Cortex of kidney (tissue), 1 donor: Measurements from ENCODE around the gene GPR108.

Source experiments
- DNase-seq: peaks from one replicate; lab custom pipeline; 2025; lab: John Stamatoyannopoulos, UW

Gene GPR108

DNA sequence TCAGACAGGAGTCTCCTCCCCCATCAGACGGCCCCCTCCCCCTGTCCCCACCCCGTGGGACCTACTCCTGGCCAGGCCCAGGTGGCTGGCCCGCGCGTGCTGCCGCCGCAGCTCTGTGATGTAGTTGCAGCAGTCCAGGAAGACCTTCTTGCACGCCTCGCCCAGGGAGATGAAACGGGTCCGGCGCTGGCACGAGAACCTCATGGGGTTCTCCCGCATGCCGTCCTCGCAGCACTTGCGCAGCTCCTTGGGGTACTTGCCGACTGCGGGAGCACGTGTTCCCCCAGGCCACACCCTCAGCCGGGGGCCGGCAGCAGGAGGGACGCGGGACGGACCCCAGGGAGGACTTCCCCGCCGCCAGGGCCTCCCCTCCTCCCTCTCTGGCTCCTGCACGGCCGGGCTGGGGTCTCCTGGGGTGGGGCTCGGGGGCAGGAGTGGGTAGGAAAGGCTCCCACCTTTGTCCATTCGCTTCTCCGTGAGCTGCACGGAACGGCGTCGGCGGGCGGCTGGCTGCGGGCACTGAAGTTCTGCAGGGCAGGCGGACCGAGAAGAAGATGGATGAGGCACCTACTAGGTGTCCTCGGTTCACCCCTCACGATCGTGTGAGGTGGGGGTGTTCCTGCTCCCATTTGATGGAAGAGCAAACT, 30.2 kb downstream of the GPR108 start:
- DNase-seq: no peak

DNA sequence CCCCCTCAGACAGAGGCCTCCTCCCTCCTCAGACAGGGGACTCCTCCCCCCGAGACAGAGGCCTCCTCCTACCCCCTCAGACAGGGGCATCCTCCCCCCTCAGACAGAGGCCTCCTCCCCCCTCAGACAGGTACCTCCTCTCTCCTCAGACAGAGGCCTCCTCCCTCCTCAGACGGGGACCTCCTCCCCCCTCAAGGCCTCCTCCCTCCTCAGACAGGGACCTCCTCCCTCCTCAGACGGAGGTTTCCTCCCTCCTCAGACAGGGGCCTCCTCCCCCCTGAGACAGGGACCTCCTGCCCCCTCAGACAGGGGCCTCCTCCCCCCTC, 30.8 kb downstream of the GPR108 start:
- no peak for DNase-seq

DNA sequence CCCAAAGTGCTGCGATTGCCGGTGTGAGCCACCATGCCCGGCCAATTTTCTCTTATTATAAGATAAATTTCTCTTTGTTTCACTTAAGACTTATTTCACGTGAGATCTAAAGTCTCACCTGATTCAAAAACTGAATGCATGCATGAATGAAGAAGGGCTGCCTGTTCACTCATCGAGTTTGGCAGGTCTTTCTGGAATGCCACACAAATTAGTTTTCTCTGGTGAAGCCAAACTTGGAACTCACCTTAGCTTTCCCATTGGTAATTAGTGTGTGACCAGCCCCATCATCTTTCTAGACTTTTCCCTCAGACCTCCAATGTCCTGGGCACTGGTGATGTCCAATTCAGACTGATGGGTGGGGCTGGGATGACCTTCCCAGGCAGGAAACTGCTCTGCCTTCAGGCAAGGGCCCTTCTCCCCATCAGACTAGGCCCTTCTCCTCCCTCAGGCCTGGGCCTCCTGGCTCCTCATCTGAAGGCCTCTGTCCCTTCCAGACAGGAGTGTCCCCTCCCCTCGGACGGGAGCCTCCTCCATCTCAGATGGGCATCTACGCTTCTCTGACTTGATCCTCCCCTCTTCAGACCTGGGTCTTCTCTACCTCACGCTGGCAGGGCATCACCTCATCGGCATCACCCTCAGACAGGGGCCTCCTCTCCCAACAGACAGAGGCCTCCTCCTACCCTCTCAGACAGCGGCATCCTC, 31.3 kb downstream of the GPR108 start:
- DNase-seq: no peak

DNA sequence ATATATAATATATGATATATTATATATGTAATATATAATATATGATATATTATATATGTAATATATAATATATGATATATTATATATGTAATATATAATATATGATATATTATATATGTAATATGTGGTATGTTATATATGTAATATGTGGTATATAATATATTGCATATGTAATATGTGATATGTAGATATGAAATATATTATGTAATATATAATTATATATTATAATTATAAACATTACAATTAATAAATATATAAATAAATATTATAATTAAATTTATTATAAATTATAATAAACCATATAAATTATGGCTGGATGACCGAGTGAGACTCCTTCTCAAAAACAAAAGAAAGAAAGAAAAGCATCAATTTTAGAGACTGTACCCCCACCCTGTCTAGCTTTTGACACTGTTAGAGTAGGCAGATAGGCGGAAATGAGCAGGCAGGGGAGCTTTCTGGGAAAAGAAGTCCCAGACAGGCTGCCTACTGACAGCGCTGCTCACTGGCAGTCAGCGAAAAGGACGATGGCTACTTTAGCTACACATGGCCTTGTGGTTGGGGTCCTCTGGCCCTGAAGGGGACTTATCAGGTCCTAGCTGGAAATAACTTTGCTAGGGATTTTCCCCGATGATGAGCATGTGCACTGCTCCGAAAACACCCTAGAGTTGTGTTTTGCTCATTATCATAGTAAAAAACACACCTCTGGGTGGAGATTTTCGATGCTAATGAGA, 36.6 kb downstream of the GPR108 start:
- DNase-seq: no peak

DNA sequence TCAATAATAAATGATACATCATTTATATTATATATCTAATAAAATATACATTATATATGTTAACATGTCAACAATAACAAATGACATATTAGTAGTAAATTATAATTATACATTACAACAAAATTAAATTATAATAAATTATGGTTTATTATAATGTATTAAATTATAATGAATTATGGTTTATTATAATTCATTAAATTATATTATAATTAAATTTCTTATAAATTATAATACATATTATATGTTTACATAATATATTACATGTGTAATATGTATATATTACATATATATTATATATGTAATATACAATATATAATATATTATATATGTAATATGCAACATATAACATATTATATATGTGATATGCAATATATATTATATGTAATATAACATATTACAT, 37.4 kb downstream of the GPR108 start:
- no peak for DNase-seq

DNA sequence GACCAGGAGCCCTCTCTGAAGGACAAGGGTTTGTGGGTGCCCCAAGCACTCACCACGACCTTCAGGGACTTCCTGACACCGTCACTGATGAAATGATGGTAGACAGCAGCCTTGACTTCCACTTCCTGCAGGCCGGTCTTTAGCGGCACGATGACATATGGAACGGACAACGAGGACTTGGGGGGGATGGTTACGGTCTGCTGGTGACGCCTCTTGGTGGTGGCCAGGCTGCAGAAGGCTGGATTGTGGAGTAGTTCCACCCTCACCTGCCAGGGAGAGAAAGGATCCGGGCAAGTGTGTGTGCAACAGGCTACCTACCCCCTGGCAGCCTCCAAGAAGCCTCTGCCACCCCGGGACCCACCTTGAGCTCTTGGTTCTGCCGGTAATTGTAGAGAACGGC, 40.1 kb downstream of the GPR108 start:
- DNase-seq: no peak

DNA sequence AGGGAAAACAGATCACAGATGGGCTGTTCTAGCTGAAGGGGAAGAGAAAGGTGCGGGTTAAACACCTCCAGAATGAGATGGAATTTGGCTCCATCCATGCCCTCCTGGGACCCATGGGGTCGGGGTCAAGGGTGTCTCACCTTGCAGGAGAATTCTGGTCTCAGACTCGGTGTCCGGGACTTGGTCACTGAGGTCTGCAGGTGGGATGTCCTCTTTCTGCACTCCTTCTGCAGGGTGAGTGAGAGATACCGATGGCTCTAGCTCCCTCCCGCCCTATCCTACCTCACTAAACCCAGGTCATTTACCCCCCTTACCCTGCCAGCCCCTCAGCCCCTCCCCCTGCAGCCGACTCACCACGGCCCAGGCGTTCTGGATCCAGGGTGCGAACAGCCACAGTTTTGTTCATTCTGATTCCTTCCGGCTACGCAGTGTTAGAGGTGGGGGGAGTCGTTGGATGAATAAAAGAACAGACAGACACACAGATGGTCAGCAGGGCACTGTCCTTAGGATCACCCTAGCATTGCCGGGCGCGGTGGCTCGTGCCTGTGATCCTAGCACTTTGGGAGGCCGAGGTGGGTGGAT, 41.0 kb downstream of the GPR108 start:
- no peak for DNase-seq

DNA sequence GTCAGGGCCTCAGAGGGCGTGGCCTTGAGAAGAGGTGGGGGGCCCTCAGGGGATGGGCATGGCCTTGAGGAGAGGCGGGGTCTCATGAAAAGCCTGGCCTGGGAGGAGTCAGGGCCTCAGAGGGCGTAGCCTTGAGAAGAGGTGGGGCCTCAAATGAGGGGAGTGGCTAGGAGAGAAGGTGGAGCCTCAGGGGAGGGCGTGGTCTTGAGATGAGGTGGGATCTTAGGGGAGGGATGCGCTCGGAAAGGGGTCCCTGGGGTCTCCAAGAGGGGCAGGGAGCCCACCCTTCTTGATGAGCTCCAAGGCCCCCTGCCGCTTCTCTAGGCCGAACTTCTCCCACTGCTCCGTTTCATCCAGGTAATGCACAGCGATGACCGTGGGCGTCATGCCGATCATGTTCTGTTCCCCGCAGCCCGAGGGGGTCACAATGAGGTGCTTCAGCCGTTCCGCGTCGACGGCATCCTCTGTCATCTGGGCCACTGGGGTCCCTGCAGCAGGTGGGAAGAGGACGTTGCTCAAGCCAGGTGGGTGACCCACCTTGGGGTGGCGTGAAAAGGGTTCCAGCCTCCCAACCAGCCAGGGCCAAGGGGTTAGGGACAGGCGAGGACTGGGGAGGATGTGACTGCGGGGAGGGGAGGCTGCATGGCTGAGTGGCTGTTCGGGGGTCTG, 43.1 kb downstream of the GPR108 start:
- DNase-seq: no peak

DNA sequence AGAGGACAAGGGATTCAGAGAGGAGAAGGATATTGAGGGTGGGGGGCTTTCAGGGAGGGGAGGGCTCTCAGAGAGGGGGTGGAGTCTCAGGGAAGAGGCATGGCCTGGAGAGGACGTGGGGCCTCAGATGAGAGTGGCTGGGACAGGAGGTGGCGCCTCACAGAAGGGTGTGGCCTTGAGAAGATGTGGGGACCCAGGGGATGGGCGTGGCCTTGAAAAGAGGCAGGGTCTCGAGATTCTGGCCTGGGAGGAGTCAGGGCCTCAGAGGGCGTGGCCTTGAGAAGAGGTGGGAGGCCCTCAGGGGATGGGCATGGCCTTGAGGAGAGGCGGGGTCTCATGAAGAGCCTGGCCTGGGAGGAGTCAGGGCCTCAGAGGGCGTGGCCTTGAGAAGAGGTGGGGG, 43.7 kb downstream of the GPR108 start:
- DNase-seq: no peak

DNA sequence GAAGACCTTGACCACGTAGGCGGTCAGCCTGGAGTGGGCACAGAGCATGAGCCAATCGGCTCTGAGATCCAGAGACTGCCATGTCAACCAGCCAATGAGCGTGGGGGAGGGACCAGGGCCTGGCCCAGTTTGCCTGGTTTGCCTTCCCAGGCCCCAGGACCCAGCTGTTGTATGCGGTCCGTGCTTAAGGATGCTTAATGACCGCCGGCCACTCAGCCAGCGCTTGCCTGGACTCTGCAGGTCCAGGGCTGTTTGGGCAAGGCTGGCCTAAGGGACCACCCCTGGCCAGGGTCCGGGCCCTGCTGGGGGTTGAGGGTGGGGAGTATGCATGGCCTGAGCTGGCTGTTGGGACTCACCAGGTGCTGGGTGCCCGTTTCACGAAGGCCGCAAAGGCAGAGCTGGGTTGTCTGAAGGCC, 44.3 kb downstream of the GPR108 start:
- no peak for DNase-seq

DNA sequence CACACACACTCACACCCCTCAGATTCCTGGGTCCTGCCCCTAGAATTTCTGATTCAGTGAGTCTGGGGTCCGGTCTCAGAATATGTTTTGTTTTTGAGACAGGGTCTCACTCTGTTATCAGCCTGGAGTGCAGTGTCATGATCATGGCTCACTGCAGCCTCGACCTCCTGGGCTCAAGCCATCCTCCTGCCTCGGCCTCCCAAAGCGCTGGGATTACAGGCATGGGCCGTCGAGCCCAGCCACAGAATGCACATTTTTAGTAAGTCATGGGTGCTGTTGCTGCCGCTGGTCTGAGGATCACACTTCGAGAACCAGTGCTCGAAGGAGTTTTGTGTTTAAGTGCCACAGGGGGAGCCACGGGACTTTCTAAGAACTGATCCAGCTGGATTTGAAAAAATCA, 45.4 kb downstream of the GPR108 start:
- no peak for DNase-seq

DNA sequence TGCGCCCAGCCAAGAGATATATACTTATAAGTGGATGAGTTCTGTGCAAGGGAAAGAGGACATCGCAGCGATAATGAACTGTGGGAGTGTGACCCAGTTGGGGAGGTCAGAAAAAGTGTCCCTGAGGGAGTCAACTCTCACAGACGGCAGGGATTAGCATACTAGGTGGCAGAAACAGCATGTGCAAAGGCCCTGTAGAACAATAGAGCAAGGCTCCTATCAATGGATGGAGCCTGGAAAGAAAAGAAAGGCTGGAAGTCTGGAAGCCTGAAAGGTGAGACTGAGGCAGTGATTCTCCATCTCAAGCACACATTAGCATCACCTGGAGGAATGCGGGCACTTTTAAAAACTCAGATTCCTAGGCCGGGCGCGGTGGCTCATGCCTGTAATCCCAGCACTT, 46.0 kb downstream of the GPR108 start:
- no peak for DNase-seq

DNA sequence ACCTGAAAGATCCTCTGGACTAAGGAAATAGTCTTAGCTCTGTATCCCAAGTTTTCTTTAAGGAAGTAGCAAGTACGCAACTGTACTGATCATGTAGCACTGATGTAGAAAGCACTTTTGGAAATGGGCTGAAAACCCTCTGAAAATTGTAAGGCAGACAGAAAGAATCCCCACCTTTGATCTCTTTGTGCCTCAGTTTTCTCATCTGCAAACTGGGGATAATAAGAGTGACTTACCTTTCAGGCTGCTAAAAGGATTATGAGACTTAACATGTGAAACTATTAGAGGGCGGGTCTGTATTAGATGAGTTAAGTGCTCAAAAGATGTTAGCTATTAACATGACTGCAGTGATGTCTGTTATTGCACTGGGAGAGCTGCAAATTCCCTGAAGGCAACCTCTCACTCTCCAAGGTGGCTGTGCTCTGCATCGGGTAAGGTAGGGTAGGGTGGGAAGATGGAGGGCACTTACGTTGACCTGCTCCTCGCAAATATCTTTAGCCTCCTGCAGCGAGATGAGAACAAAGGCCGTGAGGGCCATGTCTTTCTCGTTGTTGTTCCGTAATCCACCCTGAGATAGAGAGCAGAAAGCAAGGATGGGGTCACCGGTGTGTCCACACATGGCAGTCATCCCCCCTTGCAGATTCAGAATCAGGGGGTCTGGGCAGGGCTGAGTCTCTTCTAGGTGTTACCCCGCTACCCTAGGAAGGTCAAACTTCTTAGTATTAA, 47.1 kb downstream of the GPR108 start:
- DNase-seq: no peak

DNA sequence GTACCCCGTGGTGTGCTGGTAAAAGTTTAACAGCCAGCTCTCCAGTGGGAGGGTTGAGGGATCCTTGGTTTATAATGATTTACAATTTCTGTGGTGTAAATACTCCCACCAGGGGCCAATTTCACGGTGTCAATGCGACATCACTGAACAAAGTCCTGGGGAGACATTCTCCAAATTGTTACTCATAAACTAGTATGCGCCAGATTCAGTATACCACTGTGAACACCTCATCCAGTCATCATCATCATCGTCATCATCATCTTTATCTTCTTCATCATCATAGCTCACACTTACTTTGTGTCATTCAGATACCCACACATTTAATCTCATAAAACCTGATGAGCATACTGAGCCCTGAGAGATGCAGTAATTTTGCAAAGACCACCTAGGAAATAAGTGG, 50.3 kb downstream of the GPR108 start:
- no peak for DNase-seq

DNA sequence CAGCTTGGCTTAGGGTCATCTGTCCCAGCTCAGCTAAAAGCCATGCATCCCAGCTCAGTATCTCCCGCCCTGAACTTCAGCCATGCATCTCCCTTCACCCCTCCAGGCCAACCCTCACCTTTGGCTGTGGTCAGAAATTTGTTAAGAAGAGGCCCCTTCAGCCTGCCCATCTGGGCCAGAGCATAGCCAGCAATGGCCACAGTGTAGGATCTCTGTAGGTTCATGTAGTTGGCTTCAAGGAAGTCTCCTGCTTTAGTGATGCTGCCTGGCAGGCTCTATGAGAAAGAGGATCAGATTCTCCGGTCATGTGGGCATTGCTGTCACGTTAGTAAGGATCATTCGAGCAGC, 50.8 kb downstream of the GPR108 start:
- DNase-seq: no peak

DNA sequence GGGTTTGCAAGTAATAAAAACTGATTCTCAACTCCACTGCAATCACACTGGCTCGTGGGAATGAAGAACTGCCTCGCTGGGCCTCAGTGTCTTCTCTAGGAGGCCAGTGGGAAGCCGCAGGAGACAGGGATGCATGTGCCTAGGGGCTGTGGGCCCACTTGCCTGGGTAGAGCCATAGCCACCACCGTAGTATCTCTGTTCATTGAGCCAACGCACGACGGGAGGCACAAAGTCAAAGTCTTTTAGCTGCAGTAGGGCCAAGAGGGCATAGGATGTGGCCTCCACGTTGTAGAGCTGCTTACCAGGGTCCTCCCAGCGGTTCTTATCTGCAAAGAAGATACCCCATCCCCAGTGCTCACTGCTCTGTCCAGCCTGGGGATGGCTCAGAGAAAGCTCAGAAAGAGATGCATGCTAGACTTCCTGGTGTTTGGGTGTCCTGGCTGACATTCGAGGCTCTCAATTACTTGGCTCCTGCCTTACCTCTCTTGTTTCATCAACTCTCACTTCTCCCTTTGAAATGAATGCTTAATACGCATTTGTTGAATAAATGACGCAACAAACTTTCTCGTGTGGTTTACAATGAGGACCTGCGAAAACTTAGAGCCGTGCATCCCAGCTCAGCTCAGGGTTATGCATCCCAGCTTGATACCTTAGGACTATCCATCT, 51.3 kb downstream of the GPR108 start:
- DNase-seq: no peak

DNA sequence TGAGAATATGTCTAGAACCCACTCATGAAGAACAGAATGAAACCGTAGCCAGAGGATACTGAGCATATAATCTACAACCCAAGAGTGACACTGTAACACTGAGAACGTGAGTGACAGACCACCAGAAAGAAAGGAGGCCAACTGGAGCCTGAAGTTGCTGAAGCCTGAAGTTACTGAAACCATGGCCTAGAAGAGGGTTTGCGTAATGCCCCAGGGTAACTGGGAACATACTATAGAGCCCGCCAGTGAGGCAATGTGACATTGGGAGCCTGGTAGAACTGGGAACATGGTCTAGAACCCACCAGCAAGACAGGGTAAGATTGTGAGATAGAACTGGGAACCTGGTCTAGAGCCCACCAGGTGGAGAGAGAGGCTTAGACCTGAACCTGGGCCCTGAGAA, 51.9 kb downstream of the GPR108 start:
- no peak for DNase-seq

DNA sequence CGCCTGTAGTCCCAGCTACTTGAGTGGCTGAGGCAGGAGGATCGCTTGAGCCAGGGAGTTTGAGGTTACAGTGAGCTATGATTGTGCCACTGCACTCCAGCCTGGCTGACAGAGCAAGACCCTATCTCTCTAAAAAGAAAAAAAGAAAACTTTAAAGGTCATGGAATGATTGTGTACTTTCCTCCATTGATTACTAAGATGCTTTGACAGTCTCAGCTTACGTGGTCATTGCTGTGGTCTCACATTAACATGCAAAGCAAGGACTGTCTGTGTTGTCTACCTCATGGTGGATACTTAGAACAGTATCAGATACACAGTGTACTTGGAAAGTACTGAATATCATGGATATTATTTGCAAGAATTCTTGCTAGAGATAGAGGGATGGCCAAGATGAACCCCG, 53.4 kb downstream of the GPR108 start:
- DNase-seq: no peak

DNA sequence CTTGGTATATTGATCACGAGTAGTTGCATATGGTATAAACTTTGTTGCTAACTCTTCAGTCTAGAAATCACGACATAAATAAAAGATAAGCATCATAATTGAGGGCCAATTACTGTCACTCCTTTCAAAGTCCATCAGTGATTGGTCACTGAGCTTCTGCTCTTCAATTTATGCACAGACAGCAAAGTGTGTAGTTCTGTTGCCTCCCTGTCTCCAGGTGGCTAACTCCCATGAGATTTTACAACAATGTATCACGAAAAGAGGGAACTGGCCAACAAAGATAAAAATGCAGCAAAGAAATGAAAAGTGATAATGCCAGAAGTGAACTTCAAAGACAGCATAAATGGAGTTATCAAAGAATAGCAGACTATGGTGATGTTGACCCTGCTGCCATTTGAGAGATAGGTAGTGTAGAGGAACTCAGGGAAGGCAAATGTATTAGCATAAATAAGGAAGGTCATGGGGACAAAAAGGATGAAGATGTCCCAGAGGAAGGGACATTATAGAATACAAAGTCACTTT, 54.7 kb downstream of the GPR108 start:
- DNase-seq: no peak

DNA sequence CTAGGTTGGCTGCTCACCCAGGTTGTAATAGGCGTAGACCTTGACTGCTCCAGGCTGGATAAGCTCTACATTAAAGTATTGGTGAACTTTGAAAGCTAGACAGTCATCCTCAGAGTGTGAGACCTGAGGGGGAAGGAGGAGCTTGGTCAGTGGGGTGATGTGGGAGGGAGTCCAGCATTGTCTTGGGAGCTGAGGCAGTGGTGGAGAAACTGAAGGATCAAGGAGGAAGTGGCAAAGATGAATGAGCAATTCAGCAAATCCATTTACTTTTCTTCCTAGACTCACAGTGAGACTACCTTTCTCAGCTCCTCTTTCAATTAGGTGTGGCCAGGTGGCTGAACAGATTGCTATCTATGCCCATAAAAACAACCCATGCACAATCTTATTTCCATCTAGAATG, 57.2 kb downstream of the GPR108 start:
- DNase-seq: no peak
